Posterior cingulate gyrus (tissue), 11 donors: Measurements from ENCODE around the gene AK8.

Source experiments
- DNase-seq, 10 donors: peaks; one replicate each; pipeline versions ENCODE4 v3.0.0 to v3.0.0-alpha.2; 2020 to 2021; ENCODE audit warnings: mixed read lengths in 3 of 10
- intact Hi-C: fragments of 100-400 bp; cut with DNase I; formaldehyde crosslinking; loops from one replicate; pipeline ENCODE4 v1.15.1; 2023

AK8 gene

DNA sequence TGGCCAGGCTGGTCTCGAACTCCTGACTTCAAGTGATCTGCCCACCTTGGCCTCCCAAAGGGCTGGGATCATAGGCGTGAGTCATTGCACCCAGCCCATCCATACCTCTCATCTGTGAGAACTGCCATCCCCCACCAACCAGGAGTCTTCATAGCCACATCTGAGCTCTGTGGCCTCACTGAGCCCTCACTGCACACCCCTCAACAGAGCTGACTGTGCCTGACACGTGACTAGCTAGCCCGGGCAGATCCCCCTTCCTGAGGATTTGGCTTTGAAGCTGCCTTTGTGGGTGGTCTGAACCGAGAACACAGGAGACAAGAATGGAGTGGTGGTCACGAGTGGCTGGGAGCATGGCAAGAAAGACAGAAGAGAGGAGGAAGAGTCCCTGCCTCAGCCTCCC, 15.6 kb downstream of the AK8 start:
- intact Hi-C loops: no loop called here
- DNase-seq: peak in 1 of 10 donors; percentile 5

GRCh38 chr9:132861666-132862065, 16.4 kb downstream of the AK8 start:
- DNase-seq: no peak
- intact Hi-C loops: no loop called here

GRCh38 chr9:132858751-132859150, 19.3 kb downstream of the AK8 start:
- intact Hi-C loops: no loop called here
- DNase-seq: no peak

- DNase-seq: no peak
- intact Hi-C loops: no loop called here
Measured at GRCh38 chr9:132857616-132858342, 20.3 kb downstream of the AK8 start.

- DNase-seq: peak in 1 of 10 donors; percentile 65
- intact Hi-C loops: no loop called here
Measured at GRCh38 chr9:132857031-132857430, 21.1 kb downstream of the AK8 start.

- peak in 1 of 10 donors; percentile 65 for DNase-seq
- intact Hi-C loops: no loop called here
Measured at GRCh38 chr9:132855904-132856303, 22.2 kb downstream of the AK8 start.

- intact Hi-C loops: no loop called here
Measured at GRCh38 chr9:132854832-132855231, 23.3 kb downstream of the AK8 start.

GRCh38 chr9:132853482-132853881, 24.6 kb downstream of the AK8 start:
- DNase-seq: peak in 2 of 10 donors; percentile 24 to 51
- intact Hi-C loops: no loop called here

More at GRCh38 chr9:132854832-132855231, 23.3 kb downstream of the AK8 start:
- DNase-seq: peak in 1 of 10 donors; percentile 42

DNA sequence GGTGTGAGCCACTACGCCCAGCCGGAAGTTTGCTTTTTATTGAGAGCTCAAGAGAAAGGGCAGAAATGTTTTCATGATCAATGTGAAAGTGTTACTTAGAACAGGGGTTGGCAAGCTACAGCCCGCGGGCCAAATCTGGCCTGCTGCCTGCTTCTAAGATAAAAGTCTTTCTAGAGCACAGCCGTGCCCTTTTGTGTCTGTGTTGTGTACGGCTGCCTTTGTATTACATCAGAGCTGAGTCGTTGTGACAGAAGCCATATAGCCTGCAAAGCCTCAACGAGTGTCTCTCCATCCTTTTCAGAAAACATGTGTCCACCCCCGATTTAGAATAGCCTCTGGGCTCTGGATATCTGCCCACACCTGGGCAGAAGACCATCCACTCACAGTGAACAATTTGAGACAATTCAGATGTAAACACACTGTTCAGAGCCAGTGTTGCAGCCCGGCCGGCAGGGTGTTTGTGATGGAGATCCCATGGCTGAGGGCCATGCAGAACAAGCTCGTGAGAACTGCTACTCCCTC, 28.8 kb downstream of the AK8 start:
- intact Hi-C loops: no loop called here
- peak in 3 of 10 donors; percentile 22 to 39 (median 32) for DNase-seq

DNA sequence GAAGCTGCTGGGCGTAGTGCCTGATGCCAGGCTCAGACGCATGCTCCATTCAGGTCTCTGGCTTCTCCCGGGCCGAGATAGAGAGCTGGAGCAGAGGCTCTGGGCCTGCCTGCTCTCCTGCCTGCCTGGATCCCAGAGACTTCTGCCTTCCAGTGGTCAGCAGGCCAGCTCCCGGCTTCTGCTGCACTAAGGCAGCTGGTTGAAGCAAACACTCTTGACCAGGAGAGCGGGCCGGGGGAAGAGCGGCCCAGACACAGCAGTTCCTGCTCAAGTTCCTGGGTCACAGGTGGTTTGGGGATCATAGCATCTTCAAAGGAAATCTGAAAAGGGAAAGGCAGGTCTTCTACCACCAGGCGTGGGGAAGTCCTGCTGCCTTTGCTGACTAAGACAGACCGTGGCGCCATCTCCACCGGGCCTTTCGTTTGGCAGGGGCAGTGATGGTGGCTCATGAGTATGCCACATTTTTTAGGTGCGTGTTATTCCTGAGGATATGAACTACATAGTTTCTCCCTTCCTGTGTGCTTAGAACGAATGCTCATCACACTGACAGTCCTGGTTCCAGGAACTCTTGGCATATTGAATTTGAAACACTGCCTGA, 31.1 kb downstream of the AK8 start:
- intact Hi-C loops: no loop called here
- peak in 2 of 10 donors; percentile 47 to 57 for DNase-seq

- peak in 2 of 10 donors; percentile 35 to 46 for DNase-seq
Measured at GRCh38 chr9:132846109-132846917, 31.8 kb downstream of the AK8 start.

GRCh38 chr9:132842124-132843044, 35.7 kb downstream of the AK8 start:
- intact Hi-C loops: no loop called here

More at GRCh38 chr9:132846109-132846917, 31.8 kb downstream of the AK8 start:
- intact Hi-C loops: no loop called here

DNA sequence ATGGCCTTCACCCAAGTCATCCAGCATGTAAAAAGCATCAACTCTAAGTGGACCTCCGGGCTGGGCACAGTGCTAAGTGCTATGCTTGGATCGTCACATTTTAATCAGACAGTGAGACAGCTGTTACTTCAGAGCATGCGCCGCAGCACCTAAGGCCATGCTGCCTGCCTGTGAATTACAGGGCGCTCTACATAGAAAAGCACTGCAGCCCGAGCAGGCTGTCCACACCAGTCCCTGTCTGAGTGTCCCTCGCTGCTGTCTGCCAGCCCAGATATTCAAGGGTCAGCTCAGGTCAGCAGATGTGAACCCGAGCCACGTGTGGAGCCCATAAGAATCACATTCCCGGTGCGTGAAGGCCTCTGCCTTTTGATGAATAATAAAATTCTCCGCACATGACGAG, 37.1 kb downstream of the AK8 start:
- intact Hi-C loops: no loop called here
- peak in 1 of 10 donors; percentile 52 for DNase-seq

More at GRCh38 chr9:132842124-132843044, 35.7 kb downstream of the AK8 start:
- peak in 1 of 10 donors; percentile 62 for DNase-seq

DNA sequence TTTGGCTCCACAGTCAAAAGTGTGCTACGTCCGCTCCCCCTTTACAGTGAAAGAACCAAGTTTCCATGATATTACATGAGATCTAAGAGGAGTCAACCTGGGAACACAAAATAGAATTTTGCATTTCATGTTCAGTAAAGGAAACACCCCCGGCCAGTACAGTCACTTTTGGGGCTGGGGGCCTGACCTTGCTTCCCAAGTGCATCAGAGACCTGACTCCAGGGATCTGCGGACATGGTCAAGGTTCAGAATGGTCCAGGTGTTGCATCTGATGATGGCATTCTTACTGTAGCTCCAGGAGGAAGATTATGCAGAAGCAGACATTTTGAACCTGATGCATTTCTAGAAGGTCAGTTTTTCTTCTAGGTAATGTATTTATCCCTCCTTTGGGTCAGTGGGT, 39.8 kb downstream of the AK8 start:
- intact Hi-C loops: no loop called here
- peak in 1 of 10 donors; percentile 35 for DNase-seq

- intact Hi-C loops: no loop called here
- DNase-seq: peak in 1 of 10 donors; percentile 24
Measured at GRCh38 chr9:132837501-132838286, 40.4 kb downstream of the AK8 start.

- intact Hi-C loops: no loop called here
- peak in 1 of 10 donors; percentile 46 for DNase-seq
Measured at GRCh38 chr9:132834343-132834742, 43.7 kb downstream of the AK8 start.

DNA sequence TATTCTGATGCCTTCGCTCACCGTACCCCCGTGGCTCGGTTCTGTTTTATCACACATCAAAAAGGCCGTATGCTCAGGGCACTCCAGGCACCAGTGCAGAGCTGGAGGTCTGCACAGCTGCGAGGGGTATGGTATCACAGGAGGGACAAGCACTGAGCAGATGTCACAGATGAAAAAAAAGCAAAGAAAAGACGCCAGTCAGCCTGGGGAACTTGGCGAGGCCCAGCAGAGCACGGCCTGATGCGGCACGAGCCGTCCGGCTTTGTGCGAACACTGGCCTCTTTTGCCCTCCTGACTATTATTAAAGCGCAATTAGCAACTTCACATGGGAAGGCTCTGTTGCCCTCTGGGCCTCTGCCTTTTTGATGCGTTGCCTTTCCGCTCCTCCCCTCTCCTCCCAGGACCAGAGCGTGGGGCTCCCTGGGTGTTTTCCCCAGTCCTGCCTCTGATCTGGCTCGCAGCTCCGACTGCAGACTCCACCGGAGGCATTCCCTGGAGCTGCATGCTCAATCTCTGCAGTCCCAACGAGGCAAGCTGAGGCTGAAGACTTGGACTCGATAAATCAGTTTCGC, 44.4 kb downstream of the AK8 start:
- peak in 1 of 10 donors; percentile 59 for DNase-seq
- intact Hi-C loops: no loop called here

- peak in 1 of 10 donors; percentile 25 for DNase-seq
- intact Hi-C loops: no loop called here
Measured at GRCh38 chr9:132832171-132832881, 45.8 kb downstream of the AK8 start.
